Endometrial microvascular endothelial cells (primary cell): ENCODE data around the gene UST. TPM values are rescaled to one million over a fixed set of nuclear protein-coding genes. Genes with fewer than 3 reads are reported as not detected.

Experiments
- in situ Hi-C: cut with HindIII; loops from 2 replicates; pipeline ENCODE4 v1.10.0; 2017; ENCODE audit warnings: low sequenced_read_pairs, low pct_unique_long_range_greater_than_20kb; ENCODE audit errors: inconsistent ontology term
- total RNA-seq: library from RNA; depleted of rRNA; stranded (reverse); fragments of >200 nt; gene quantifications from one replicate; pipeline ENCODE4 v1.2.3, GENCODE V29; 2015; ENCODE audit errors: inconsistent ontology term

UST gene
- total RNA-seq, 1 donor from 2014 or later: 0.09 TPM

- in situ Hi-C loops: no loop called here
Measured at GRCh38 chr6:149055195-149055899, 308.5 kb downstream of the UST start.

DNA sequence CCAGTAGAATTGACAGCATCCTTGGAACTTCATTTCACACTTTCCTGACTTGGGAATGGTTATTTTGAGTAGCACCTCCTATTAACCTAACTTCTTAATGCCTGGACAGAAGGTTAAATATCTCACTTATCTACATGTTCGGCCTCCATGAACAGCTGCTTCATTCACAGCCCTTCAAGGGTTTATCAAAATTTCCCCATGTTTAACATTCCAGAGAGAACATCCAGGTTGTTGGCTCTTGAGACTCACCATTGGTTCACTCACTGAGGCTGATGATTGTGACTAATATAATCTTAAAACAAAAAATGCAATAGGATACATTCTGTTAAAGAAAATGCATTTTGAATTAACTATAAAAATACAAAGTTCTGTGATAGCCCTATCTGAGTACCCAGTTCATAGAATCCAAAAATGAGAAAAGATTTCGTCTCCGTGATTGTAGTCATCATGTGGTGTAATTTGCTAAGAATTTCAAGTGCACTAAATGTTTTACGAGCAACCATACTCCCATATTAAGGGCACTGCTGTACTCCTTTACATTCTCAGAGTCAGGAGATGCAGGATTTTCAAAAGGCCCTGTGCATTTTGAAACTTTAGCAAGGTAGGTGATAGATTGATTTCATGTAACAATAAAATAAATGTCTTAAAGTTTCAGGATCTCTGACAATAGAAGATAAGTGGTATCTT, 310.1 kb downstream of the UST start:
- in situ Hi-C loops: no loop called here

DNA sequence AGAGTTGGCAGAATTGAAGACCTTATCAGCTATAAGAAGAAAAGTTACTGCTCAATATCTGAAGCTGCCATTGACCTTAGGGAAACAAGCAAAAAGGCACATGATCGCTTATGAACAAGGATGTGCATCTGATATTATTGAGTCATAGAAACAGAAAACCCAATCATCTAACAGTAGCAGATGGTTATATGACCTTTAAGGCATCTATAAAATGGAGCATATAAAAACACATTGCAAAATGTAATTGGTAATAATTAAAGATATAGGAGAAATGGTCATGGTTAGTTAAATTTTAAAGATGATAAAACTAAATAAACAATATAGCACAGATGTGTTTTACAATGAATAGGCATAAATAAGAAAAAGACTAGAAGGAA, 310.6 kb downstream of the UST start:
- in situ Hi-C loops: no loop called here

- in situ Hi-C loops: no loop called here
Measured at GRCh38 chr6:149059557-149059956, 312.7 kb downstream of the UST start.

GRCh38 chr6:149060300-149060984, 313.6 kb downstream of the UST start:
- in situ Hi-C loops: no loop called here

DNA sequence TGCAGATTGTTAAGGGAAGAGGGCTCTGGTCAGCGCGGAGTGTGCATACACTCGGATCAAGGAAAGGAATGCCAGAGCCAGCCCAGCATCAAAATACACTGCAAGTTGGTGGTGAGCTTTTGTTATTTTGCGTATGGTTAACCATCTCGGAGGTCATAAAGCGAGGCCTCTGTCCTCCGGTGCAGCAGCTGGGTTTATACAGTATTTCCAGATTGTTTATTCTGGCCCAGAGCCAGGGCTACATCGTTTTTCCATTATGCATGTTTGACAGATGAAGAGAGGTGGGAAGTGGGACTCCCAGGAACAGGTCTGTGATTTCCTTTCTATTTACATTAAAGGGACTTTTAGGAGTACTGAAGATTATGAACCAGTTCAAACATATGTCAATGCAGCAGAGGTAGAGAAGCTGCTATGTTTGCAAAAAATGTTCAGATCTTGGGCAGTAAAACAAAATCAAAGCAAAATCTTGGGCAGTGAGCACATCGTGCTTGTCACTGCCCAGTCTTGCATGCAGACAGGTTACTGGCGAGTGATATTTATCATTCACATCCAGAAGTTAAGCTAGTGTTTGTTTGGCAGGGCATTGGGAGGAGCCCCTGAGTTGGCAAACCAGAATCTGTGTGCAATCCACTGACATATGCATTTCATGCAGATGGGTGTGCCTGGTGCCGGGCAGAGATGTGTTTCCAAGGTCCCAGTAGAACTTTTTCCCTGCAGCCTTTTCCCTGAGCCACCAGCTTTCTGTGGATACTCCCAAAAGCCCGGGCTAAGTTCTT, 314.3 kb downstream of the UST start:
- in situ Hi-C loops: no loop called here

DNA sequence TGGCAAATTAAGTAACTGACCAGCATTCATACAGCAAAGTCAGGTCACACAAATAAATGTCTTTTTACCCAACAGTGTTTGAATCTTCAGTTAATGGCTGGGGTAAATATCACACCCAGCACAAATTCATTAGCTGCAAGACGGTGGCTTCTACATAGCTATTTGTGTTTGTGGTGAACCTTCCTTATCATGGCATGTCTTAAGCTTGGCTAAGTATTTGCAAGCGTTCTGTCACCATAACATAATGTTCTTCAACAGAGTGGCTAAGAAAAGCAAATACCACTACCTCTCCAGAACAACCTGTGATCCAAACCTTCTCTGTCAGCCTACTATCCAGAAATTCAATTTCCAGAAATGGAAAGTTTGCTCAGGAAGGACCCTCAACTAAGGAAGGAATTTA, 315.1 kb downstream of the UST start:
- in situ Hi-C loops: no loop called here

DNA sequence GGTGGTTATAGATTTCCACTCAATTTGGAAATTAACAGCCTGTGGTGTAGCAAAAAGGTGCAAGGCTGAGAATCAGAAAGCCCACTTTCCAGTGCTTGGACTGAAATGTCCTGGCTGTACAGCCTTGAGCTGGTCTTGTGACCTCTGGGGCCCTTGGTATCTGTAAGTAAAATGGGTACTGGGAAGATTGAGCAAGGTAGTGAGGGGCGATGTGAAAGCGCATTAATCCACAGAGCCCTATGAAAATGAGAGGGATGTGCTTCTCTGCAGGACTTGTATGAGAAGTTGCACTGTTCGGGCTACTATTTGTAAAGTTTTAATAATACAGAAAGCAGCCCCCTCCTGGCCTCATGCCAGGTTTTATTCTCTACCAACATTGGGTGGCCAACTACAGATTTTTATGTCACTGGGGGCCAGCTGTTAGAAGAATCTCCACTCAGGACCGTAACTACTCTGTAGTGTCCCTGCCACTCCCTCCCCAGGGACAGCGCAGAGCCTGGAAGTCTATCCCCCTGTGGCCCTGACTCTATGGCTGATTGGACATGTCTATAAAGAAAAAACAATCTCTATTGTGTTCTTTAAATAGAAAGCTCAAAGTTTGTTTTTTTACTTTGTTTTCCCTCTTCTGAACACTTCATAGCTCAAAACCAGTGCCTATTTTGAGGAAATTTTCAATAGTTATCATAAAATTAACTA, 316.0 kb downstream of the UST start:
- in situ Hi-C loops: no loop called here

DNA sequence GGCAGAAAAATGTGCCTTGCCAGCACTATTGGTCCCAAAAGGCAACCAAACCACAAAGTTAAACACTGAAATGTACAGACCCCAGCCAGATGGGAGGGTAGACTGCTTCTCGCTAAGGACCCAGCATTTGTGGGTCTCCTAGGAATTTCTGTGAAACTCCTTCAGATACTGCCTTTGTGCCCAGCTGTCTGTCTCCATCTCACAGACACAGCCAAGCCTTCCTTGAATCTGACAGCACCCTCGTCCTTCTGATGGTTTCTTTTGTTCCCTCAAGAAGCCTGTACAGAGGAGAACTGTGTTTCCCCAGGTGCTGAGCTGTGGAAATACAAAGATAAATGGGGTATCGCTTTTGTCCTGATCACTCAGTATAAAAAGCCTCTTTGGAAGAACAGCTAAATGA, 316.6 kb downstream of the UST start:
- in situ Hi-C loops: no loop called here

- in situ Hi-C loops: no loop called here
Measured at GRCh38 chr6:149064001-149064659, 317.3 kb downstream of the UST start.

GRCh38 chr6:149064660-149065015, 317.8 kb downstream of the UST start:
- in situ Hi-C loops: no loop called here

- in situ Hi-C loops: no loop called here
Measured at GRCh38 chr6:149065121-149065520, 318.3 kb downstream of the UST start.

GRCh38 chr6:149065658-149066556, 319.1 kb downstream of the UST start:
- in situ Hi-C loops: no loop called here

DNA sequence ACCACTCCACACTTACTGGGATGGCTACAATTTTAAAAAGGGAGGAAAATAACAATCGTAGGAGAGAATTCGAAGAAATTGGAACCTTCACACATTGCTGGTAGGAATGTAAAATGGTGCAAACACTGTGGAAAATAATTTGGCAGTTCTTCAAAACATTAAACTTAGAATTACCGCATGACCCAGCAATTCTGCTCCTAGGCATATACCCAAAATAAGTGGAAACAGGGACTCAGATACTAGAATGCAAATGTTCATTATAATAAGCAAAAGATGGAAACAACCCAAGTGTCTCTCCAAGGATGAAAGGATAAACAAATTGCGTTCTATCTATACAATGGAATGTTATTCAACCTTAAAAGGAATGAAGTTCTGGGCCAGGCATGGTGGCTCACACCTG, 325.2 kb downstream of the UST start:
- in situ Hi-C loops: no loop called here

- in situ Hi-C loops: no loop called here
Measured at GRCh38 chr6:149074832-149075258, 328.0 kb downstream of the UST start.

DNA sequence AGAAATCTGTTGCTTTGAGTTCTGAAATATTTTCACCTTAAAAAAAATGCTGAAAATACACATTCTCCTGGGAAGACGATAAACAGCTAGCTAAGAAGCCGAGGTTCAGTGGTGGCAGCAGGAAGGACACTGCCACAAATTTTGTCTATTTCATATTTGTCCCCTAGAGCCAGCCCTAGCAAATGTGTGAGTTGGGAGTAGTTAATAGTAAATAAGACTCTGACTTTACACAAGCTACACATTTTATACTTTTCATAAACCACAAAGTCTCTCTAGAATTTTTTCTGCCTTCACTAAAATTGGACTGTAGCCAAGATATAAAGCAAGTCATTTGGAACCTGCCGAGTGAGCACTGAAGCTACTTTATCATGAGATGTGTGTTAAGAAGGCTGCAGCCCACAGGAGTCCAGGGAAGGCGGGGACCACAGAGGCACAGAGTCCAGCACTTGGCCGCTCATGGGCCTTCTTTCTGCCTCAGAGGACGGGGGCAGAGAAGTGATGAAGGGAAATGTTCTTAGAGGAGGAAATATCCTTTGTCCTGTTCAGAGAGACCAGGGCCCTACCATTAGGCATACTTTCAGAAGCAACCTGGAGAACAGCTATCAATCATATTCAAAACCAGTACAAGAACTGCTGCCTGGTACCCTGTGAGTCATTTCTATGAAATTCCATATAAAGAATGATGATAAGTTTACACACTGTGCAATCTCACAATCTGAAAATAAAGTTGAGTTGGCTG, 329.0 kb downstream of the UST start:
- in situ Hi-C loops: no loop called here

DNA sequence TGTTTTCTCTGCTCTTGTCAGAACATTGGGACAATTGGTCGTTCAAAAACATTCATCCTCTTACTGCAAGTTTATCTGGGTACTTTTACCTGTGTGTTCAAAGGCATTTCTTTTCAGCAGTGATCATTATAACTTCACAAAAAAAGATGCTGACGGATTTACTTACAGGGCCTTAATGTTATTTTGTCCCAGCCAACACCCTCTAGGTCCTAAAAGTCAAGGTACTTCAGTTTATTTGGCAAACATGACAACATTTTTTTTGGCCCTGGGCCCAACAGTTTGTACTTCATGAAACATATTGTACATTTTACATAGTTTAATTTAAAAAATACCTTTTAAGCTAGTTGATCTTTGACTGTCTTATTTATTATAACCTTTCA, 329.5 kb downstream of the UST start:
- in situ Hi-C loops: no loop called here
